ENCODE data around the gene ZNF292.

GRCh38 chr6:87276624-87277023 lies 121.3 kb downstream of the ZNF292 start:
- TF ChIP-seq CTCF (IDR thresholded peaks at IDR 0.05; ENCODE audit: low read depth, low read length, poor library complexity, severe bottlenecking) (no peak), EZH2phosphoT487 (IDR thresholded peaks at IDR 0.05; ENCODE audit: borderline replicate concordance, low read length) (no peak)
